HG02678 (cell line): ENCODE measurements around the gene FUT7.

Experiments used
- ATAC-seq: cut with Tn5 transposase; IDR thresholded peaks from one replicate; pipeline ENCODE4 v1.9.1; 2021; ENCODE audit warnings: mild to moderate bottlenecking, moderate library complexity; ENCODE audit not compliant: unreplicated experiment

FUT7 gene

GRCh38 chr9:137050570-137050969 is 18.7 kb upstream of the FUT7 start:
- no peak for ATAC-seq

- no peak for ATAC-seq
Measured at GRCh38 chr9:137049544-137050449, 17.9 kb upstream of the FUT7 start.

GRCh38 chr9:137048655-137049543 is 17.0 kb upstream of the FUT7 start:
- ATAC-seq, result no peak

- ATAC-seq, result no peak
Measured at GRCh38 chr9:137046088-137046787, 14.3 kb upstream of the FUT7 start, which contains the start of gene NPDC1. Gene NPDC1 (minus strand): TSS chr9:137046177. CDS start chr9:137045989, 188 bp downstream.

GRCh38 chr9:137045294-137046087 is 13.6 kb upstream of the FUT7 start:
- no peak for ATAC-seq

- no peak for ATAC-seq
Measured at GRCh38 chr9:137044502-137045177, 12.8 kb upstream of the FUT7 start.

- no peak for ATAC-seq
Measured at GRCh38 chr9:137044037-137044436, 12.1 kb upstream of the FUT7 start.

GRCh38 chr9:137042751-137043727 is 11.2 kb upstream of the FUT7 start:
- ATAC-seq, result no peak

- ATAC-seq, result no peak
Measured at GRCh38 chr9:137041124-137041523, 9.2 kb upstream of the FUT7 start.

GRCh38 chr9:137040568-137040967 is 8.7 kb upstream of the FUT7 start:
- no peak for ATAC-seq

- ATAC-seq, result no peak
Measured at GRCh38 chr9:137039611-137040366, 7.9 kb upstream of the FUT7 start.

GRCh38 chr9:137038916-137039315 is 7.0 kb upstream of the FUT7 start:
- ATAC-seq, result no peak

GRCh38 chr9:137037483-137037882 is 5.6 kb upstream of the FUT7 start:
- ATAC-seq, result no peak

GRCh38 chr9:137037035-137037434 is 5.1 kb upstream of the FUT7 start:
- no peak for ATAC-seq

GRCh38 chr9:137035937-137036336 is 4.0 kb upstream of the FUT7 start:
- no peak for ATAC-seq

GRCh38 chr9:137035507-137035834 is 3.6 kb upstream of the FUT7 start:
- peak; percentile 11 for ATAC-seq

- peak; percentile 77 for ATAC-seq
Measured at GRCh38 chr9:137034709-137035506, 3.0 kb upstream of the FUT7 start.
